Measurements from ENCODE around the gene SERPINB3.

DNA sequence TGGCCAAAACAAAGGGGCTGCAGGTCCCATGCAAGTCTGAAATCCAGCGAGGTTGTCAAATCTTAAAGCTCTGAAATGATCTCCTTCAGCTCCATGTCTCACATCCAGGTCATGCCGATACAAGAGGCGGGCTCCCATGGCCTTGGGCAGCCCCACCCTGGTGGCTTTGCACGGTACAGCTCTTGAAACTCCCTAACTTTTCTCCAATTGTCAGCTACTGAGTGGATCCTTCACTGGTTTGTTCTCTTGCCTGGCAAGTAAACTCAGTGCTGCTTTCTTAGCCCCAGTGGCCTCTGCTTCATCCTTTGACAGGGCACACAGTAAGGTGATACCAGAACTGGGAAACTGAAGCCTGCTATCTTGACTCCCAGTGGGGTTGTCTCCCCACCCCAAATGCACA, 48.3 kb downstream of the SERPINB3 start:
- no peak for TF ChIP-seq NFAT5 (CRISPR knock-in tag; IDR thresholded peaks at IDR 0.05)
- no peak for TF ChIP-seq RFX5 (IDR thresholded peaks at IDR 0.05; ENCODE audit: low read depth, low read length)
- TF ChIP-seq EZH2 (conservative IDR thresholded peaks at IDR 0.05; ENCODE audit: low read depth, low read length) = no peak
- TF ChIP-seq WIZ (CRISPR knock-in tag; IDR thresholded peaks at IDR 0.05) = no peak
- TF ChIP-seq NR1H2 (CRISPR knock-in tag; IDR thresholded peaks at IDR 0.05; ENCODE audit: borderline replicate concordance, low read depth) = no peak
- no peak for TF ChIP-seq ZSCAN21 (CRISPR knock-in tag; IDR thresholded peaks at IDR 0.05; ENCODE audit: borderline replicate concordance)
- TF ChIP-seq HDAC2 (CRISPR knock-in tag; IDR thresholded peaks at IDR 0.05) = no peak
- TF ChIP-seq ZNF431 (CRISPR knock-in tag; IDR thresholded peaks at IDR 0.05; ENCODE audit: borderline replicate concordance, low read depth) = no peak
- no peak for TF ChIP-seq ZNF124 (CRISPR knock-in tag; IDR thresholded peaks at IDR 0.05)
- TF ChIP-seq, protein P1, sequence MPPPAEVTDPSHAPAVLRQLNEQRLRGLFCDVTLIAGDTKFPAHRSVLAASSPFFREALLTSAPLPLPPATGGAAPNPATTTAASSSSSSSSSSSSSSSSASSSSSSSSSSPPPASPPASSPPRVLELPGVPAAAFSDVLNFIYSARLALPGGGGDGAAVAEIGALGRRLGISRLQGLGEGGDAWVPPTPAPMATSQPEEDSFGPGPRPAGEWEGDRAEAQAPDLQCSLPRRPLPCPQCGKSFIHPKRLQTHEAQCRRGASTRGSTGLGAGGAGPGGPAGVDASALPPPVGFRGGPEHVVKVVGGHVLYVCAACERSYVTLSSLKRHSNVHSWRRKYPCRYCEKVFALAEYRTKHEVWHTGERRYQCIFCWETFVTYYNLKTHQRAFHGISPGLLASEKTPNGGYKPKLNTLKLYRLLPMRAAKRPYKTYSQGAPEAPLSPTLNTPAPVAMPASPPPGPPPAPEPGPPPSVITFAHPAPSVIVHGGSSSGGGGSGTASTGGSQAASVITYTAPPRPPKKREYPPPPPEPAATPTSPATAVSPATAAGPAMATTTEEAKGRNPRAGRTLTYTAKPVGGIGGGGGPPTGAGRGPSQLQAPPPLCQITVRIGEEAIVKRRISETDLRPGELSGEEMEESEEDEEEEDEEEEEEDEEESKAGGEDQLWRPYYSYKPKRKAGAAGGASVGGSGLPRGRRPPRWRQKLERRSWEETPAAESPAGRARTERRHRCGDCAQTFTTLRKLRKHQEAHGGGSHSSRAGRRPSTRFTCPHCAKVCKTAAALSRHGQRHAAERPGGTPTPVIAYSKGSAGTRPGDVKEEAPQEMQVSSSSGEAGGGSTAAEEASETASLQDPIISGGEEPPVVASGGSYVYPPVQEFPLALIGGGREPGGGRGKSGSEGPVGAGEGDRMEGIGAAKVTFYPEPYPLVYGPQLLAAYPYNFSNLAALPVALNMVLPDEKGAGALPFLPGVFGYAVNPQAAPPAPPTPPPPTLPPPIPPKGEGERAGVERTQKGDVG (CRISPR knock-in tag; IDR thresholded peaks at IDR 0.05; ENCODE audit: borderline replicate concordance) = no peak
